Neural cell (in vitro differentiated cells): ENCODE data around the gene KISS1R. TPM values are rescaled to one million over a fixed set of nuclear protein-coding genes. Genes with fewer than 3 reads are reported as not detected.

ENCODE experiments used
- H2AFZ ChIP-seq: fragments of 200-600, 300-800 bp; sonication (generic), shearing (Covaris generic); 2 replicates; pipeline ENCODE4 v1.6.0; 2014; ENCODE audit warnings: low read depth, mild to moderate bottlenecking, antibody characterized with exemption, low read length, moderate library complexity
- H3F3A ChIP-seq: fragments of 200-600 bp; shearing (Covaris generic); 2 replicates; pipeline ENCODE4 v1.6.1; 2016; ENCODE audit warnings: mild to moderate bottlenecking, moderate library complexity, mixed read lengths, antibody characterized with exemption, low read length; ENCODE audit not compliant: insufficient read depth, poor library complexity, severe bottlenecking
- H3K27ac ChIP-seq: fragments of 200-600, 300-800 bp; sonication (generic), shearing (Covaris generic); 2 replicates; pipeline ENCODE4 v1.5.1; 2014; ENCODE audit warnings: mild to moderate bottlenecking, low read length, moderate library complexity
- H3K27me3 ChIP-seq: fragments of 300-800, 200-600 bp; sonication (generic), shearing (Covaris generic); 2 replicates; pipeline ENCODE4 v1.6.0; 2014; ENCODE audit warnings: mild to moderate bottlenecking, low read depth, low read length, moderate library complexity; ENCODE audit not compliant: insufficient read depth
- H3K36me3 ChIP-seq: fragments of 300-800, 200-600 bp; sonication (generic), shearing (Covaris generic); 2 replicates; pipeline ENCODE4 v1.5.1; 2014; ENCODE audit warnings: mild to moderate bottlenecking, antibody characterized with exemption, low read length, moderate library complexity; ENCODE audit not compliant: insufficient read depth
- H3K4me2 ChIP-seq: fragments of 300-800, 200-600 bp; sonication (generic), shearing (Covaris generic); 2 replicates; pipeline ENCODE4 v1.6.0; 2014; ENCODE audit warnings: mild to moderate bottlenecking, low read length
- H3K4me3 ChIP-seq: fragments of 300-800, 200-600 bp; sonication (generic), shearing (Covaris generic); 2 replicates; pipeline ENCODE4 v1.5.1; 2014; ENCODE audit warnings: mild to moderate bottlenecking, low read length, moderate library complexity
- H3K79me2 ChIP-seq: fragments of 200-600 bp; shearing (Covaris generic); replicated peaks from 2 replicates; pipeline ENCODE4 v1.6.0; 2014; ENCODE audit warnings: mild to moderate bottlenecking, low read length, moderate library complexity; ENCODE audit not compliant: insufficient read depth
- H3K9ac ChIP-seq: fragments of 300-800, 200-600 bp; sonication (generic), shearing (Covaris generic); 2 replicates; pipeline ENCODE4 v1.6.1; 2016; ENCODE audit warnings: mild to moderate bottlenecking, low read length, mixed read lengths
- H3K9me2 ChIP-seq: fragments of 200-600 bp; shearing (Covaris generic); 2 replicates; pipeline ENCODE4 v1.6.1; 2016; ENCODE audit warnings: mild to moderate bottlenecking, low read length, mixed read lengths; ENCODE audit not compliant: insufficient read depth
- H3K9me3 ChIP-seq: fragments of 200-600, 300-800 bp; sonication (generic), shearing (Covaris generic); 2 replicates; pipeline ENCODE4 v1.6.1; 2016; ENCODE audit warnings: mild to moderate bottlenecking, mixed run types, low read length, moderate library complexity, mixed read lengths
- H4K20me1 ChIP-seq: fragments of 200-600 bp; shearing (Covaris generic); 2 replicates; pipeline ENCODE4 v1.6.1; 2016; ENCODE audit warnings: mild to moderate bottlenecking, mixed run types; ENCODE audit not compliant: insufficient read depth
- EP300 ChIP-seq: fragments of 450-650 bp; conservative IDR thresholded peaks from 2 replicates; pipeline ENCODE4 v1.6.1; 2014; ENCODE audit warnings: antibody characterized with exemption, mild to moderate bottlenecking, moderate library complexity; ENCODE audit not compliant: poor library complexity, severe bottlenecking
- EZH2 ChIP-seq: fragments of 200-600, 300-800 bp; shearing (Covaris generic), sonication (generic); IDR thresholded peaks from 2 replicates; pipeline ENCODE4 v1.6.1; 2014; ENCODE audit warnings: antibody characterized with exemption, low read length, borderline replicate concordance, mild to moderate bottlenecking; ENCODE audit not compliant: insufficient read depth, poor library complexity, severe bottlenecking
- MXI1 ChIP-seq: fragments of 450-650 bp; conservative IDR thresholded peaks from 2 replicates; pipeline ENCODE4 v1.6.1; 2014; ENCODE audit warnings: antibody characterized with exemption, mild to moderate bottlenecking; ENCODE audit not compliant: poor library complexity, severe bottlenecking
- POLR2AphosphoS5 ChIP-seq: IDR thresholded peaks from 2 replicates; pipeline ENCODE4 v1.6.1; 2012
- RAD21 ChIP-seq: fragments of 450-650 bp; conservative IDR thresholded peaks from 2 replicates; pipeline ENCODE4 v1.6.1; 2014; ENCODE audit warnings: antibody characterized with exemption, mild to moderate bottlenecking, moderate library complexity
- SMC3 ChIP-seq: fragments of 450-650 bp; conservative IDR thresholded peaks from 2 replicates; pipeline ENCODE4 v1.6.1; 2014; ENCODE audit warnings: antibody characterized with exemption, mild to moderate bottlenecking, moderate library complexity; ENCODE audit not compliant: poor library complexity
- TAF1 ChIP-seq: IDR thresholded peaks from 2 replicates; pipeline ENCODE4 v1.6.1; 2012; ENCODE audit warnings: low read depth
- polyA plus RNA-seq: library from polyadenylated mRNA; depleted of rRNA; stranded (reverse); fragments of >200 nt; gene quantifications from 2 replicates; pipeline ENCODE4 v1.2.3, GENCODE V29; 2014
- TF ChIP-seq, protein P1 (sequence below): fragments of 450-650 bp; IDR thresholded peaks from 2 replicates; pipeline ENCODE4 v1.5.1; 2014; ENCODE audit warnings: antibody characterized with exemption, mild to moderate bottlenecking, moderate library complexity; ENCODE audit not compliant: poor library complexity, severe bottlenecking
- TF ChIP-seq, protein P2 (sequence below): IDR thresholded peaks from 2 replicates; pipeline ENCODE4 v1.6.1; 2012; ENCODE audit warnings: borderline replicate concordance

KISS1R gene
- polyA plus RNA-seq, 1 donor from 2014 or later: 5.4 TPM

DNA sequence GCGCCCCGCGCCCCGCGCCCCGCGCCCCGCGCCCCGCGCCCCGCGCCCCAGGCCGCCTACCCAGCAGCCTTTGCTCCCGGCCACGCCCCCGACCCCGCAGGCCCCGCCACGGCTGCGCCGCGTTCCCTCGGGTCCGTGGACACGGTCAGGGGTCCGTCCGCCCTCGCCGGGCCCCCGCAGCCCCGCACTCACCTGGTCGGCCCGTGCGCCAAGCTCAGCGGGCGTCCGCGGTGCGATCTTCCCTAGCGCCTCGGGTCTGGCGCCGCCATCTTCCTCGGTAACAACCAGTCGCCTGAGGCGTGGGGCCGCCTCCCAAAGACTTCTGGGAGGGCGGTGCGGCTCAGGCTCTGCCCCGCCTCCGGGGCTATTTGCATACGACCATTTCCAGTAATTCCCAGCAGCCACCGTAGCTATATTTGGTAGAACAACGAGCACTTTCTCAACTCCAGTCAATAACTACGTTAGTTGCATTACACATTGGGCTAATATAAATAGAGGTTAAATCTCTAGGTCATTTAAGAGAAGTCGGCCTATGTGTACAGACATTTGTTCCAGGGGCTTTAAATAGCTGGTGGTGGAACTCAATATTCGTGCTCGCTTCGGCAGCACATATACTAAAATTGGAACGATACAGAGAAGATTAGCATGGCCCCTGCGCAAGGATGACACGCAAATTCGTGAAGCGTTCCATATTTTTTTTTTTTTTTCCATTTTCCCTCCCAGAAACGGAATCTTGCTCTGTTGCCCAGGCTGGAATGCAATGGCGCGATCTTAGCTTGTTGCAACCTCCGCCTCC lies 24.0 kb upstream of the KISS1R start, which contains the start of the genes MED16 and RNU6-9:
Gene MED16, minus strand, starts transcription at position 294 of the 796 bp plus-strand sequence. CDS start 2,056 bp downstream, outside the sequence.
Gene RNU6-9, plus strand, starts transcription at position 591 of the 796 bp plus-strand sequence.
- TF ChIP-seq RAD21 (peak; percentile 29), TAF1 (peak; percentile 32), EP300 (no peak), MXI1 (peak; percentile 88), POLR2AphosphoS5 (peak; percentile 83), SMC3 (no peak), EZH2 (no peak)
- TF ChIP-seq, protein P1, sequence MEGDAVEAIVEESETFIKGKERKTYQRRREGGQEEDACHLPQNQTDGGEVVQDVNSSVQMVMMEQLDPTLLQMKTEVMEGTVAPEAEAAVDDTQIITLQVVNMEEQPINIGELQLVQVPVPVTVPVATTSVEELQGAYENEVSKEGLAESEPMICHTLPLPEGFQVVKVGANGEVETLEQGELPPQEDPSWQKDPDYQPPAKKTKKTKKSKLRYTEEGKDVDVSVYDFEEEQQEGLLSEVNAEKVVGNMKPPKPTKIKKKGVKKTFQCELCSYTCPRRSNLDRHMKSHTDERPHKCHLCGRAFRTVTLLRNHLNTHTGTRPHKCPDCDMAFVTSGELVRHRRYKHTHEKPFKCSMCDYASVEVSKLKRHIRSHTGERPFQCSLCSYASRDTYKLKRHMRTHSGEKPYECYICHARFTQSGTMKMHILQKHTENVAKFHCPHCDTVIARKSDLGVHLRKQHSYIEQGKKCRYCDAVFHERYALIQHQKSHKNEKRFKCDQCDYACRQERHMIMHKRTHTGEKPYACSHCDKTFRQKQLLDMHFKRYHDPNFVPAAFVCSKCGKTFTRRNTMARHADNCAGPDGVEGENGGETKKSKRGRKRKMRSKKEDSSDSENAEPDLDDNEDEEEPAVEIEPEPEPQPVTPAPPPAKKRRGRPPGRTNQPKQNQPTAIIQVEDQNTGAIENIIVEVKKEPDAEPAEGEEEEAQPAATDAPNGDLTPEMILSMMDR: no peak
- TF ChIP-seq, protein P2, sequence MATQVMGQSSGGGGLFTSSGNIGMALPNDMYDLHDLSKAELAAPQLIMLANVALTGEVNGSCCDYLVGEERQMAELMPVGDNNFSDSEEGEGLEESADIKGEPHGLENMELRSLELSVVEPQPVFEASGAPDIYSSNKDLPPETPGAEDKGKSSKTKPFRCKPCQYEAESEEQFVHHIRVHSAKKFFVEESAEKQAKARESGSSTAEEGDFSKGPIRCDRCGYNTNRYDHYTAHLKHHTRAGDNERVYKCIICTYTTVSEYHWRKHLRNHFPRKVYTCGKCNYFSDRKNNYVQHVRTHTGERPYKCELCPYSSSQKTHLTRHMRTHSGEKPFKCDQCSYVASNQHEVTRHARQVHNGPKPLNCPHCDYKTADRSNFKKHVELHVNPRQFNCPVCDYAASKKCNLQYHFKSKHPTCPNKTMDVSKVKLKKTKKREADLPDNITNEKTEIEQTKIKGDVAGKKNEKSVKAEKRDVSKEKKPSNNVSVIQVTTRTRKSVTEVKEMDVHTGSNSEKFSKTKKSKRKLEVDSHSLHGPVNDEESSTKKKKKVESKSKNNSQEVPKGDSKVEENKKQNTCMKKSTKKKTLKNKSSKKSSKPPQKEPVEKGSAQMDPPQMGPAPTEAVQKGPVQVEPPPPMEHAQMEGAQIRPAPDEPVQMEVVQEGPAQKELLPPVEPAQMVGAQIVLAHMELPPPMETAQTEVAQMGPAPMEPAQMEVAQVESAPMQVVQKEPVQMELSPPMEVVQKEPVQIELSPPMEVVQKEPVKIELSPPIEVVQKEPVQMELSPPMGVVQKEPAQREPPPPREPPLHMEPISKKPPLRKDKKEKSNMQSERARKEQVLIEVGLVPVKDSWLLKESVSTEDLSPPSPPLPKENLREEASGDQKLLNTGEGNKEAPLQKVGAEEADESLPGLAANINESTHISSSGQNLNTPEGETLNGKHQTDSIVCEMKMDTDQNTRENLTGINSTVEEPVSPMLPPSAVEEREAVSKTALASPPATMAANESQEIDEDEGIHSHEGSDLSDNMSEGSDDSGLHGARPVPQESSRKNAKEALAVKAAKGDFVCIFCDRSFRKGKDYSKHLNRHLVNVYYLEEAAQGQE: peak; percentile 40
- H2AFZ ChIP-seq: peak within 1 kb of the TSS; percentile 10

DNA sequence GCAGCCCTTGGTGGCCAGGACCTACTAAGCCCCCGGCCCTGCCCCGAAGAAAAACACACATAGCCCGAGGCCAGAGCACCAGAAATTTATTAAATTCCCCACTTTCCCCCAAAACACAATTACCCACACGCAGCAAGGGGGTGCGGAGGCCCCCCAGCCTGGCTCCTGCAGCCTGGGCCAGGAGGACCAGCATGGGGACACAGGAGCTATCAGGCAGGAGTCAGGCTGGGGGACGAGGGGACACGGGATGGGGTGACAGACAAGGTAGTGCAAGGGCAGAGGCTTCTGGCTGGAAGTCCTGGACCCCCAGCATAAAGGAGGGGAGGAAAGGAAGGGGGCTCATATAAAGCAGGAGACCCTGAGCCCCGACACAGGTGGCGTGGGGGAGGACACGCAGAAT lies 20.7 kb upstream of the KISS1R start:
- TF ChIP-seq MXI1 (no peak), EP300 (no peak), TAF1 (no peak)
- TF ChIP-seq, protein P1: no peak
- Histone ChIP-seq H3K4me3 (no peak overlapping the region), H3F3A (no peaks in the 10 kb centered on the region), H3K27ac (no peak overlapping the region), H3K9me2 (no peaks in the 10 kb centered on the region), H2AFZ (no peak overlapping the region), H3K4me2 (no peak overlapping the region), H3K36me3 (no peaks in the 10 kb centered on the region), H3K27me3 (no peaks in the 10 kb centered on the region), H3K9ac (no peak overlapping the region), H4K20me1 (no peaks in the 10 kb centered on the region), H3K9me3 (no peaks in the 10 kb centered on the region), H3K79me2 (peaks cover 6% of the 10 kb centered on the region)

More for the DNA sequence above, 24.0 kb upstream of the KISS1R start, which contains the start of the genes MED16 and RNU6-9:
- no peaks in the 10 kb centered on the region for H3K27me3 ChIP-seq
- H3K27ac ChIP-seq: peak within 1 kb of the TSS; percentile 86
- H3K4me2 ChIP-seq: peak within 1 kb of the TSS; percentile 80
- H4K20me1 ChIP-seq: no peaks in the 10 kb centered on the region
- H3F3A ChIP-seq: no peaks in the 10 kb centered on the region
- H3K4me3 ChIP-seq: peak within 1 kb of the TSS; percentile 76
- no peaks in the 10 kb centered on the region for H3K9me2 ChIP-seq
- peaks cover 6% of the 10 kb centered on the region for H3K79me2 ChIP-seq
- peak within 1 kb of the TSS; percentile 85 for H3K9ac ChIP-seq
- no peaks in the 10 kb centered on the region for H3K9me3 ChIP-seq
- no peaks in the 10 kb centered on the region for H3K36me3 ChIP-seq
